Activated naive CD8-positive, alpha-beta T cell treated with anti-CD3 and anti-CD28 coated beads for 36 hours (primary cell): Measurements from ENCODE around the gene SPRR3. TPM values are rescaled to one million over a fixed set of nuclear protein-coding genes. Genes with fewer than 3 reads are reported as not detected.

Experiments used
- DNase-seq: peaks from one replicate; pipeline ENCODE4 v3.0.0; 2021
- H3K27ac Mint-ChIP-seq: one replicate; pipeline ENCODE4 v1.8.0; 2022; ENCODE audit warnings: mild to moderate bottlenecking, moderate library complexity, mixed read lengths
- H3K27me3 Mint-ChIP-seq: one replicate; pipeline ENCODE4 v1.8.0; 2022; ENCODE audit warnings: mild to moderate bottlenecking, mixed read lengths
- H3K36me3 Mint-ChIP-seq: one replicate; pipeline ENCODE4 v1.8.0; 2021; ENCODE audit warnings: mild to moderate bottlenecking, mixed read lengths
- H3K4me1 Mint-ChIP-seq: one replicate; pipeline ENCODE4 v1.8.0; 2021; ENCODE audit warnings: mixed read lengths
- H3K4me3 Mint-ChIP-seq: one replicate; pipeline ENCODE4 v1.8.0; 2022; ENCODE audit warnings: mild to moderate bottlenecking, moderate library complexity, mixed read lengths
- H3K9me3 Mint-ChIP-seq: one replicate; pipeline ENCODE4 v1.8.0; 2022; ENCODE audit warnings: mixed read lengths
- total RNA-seq, 2 experiments: library from RNA; stranded (reverse); gene quantifications; one replicate each; pipeline ENCODE4 v1.2.3, GENCODE V29; 2021

The SPRR3 gene
- not detected for total RNA-seq

DNA sequence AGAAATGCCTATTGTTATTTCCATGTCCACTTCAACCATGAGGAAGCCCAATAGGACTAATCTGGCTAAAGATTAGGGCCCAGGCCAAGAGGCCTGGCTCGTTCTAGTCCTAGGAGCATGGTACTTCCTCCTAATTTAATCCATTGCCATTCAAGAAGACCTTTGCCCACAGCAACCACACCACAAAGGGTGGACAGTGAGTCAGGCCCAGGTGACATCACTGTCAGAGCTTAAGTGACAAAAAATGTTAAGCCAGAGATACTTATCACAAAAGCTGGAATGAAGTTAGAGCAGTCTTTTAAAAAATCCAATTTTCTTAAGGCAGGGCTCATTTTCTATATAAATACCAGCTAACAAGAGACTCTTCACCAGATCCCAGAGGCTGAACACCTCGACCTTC lies at the start of gene SPRR3:
Gene SPRR3, plus strand, starts transcription at position 368 of the 400 bp plus-strand sequence. CDS start 1,272 bp downstream, outside the sequence.
- no peak for DNase-seq
- H3K9me3 Mint-ChIP-seq = peaks cover 1% of the 10 kb centered on the region
- no peaks in the 10 kb centered on the region for H3K36me3 Mint-ChIP-seq
- H3K27me3 Mint-ChIP-seq = peaks cover 33% of the 10 kb centered on the region
- no peak within 1 kb of the TSS for H3K27ac Mint-ChIP-seq
- H3K4me1 Mint-ChIP-seq = no peaks in the 10 kb centered on the region
- no peak within 1 kb of the TSS for H3K4me3 Mint-ChIP-seq

DNA sequence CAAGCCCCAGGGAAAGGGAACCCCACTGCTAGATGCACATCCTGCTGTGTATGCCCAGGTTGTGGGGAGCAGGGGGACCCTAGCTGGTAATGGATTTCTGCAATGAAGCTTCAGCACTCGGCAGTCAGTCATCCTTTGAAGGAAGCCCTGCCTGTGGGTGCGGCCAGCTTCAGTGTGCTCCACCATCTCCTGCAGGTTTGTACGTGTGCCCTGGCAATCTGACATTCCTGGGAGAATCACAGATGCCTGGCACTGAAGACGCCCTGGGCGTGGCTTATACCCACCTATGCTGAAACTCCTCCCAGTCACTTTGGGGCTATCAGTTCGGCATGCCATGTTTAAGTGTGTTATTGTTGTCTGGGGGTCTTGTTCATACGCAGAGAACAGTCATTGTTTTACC lies 47.8 kb upstream of the SPRR3 start:
- DNase-seq = no peak
- Mint-ChIP-seq H3K27me3 (peaks cover 6% of the 10 kb centered on the region), H3K9me3 (no peaks in the 10 kb centered on the region), H3K36me3 (no peaks in the 10 kb centered on the region), H3K27ac (no peak overlapping the region), H3K4me1 (no peaks in the 10 kb centered on the region), H3K4me3 (no peak overlapping the region)

DNA sequence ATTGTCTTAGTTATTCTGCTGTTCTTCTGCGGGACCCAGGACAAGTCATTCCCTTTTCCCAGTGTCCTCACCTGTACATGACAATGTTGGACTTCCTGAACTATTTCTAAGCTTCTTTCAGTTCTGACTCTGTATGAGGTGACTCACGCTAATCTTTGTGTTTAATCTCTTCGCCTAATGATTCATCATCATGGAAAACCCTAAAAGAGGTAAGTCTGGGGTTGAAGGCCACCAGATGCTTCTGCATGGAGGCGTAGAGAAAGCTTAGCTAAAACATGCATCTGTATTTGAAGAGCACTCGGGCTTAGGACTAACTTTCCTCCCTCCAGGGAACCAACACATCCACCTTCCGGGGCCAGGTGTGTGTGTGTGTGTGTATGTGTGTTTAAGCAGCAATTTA lies 47.1 kb upstream of the SPRR3 start:
- no peak overlapping the region for H3K4me3 Mint-ChIP-seq
- H3K27ac Mint-ChIP-seq = no peak overlapping the region
- H3K4me1 Mint-ChIP-seq = no peaks in the 10 kb centered on the region
- H3K27me3 Mint-ChIP-seq = peaks cover 3% of the 10 kb centered on the region
- no peaks in the 10 kb centered on the region for H3K9me3 Mint-ChIP-seq
- no peaks in the 10 kb centered on the region for H3K36me3 Mint-ChIP-seq
- no peak for DNase-seq

- no peak for DNase-seq
Measured at GRCh38 chr1:152957561-152957960, 44.0 kb upstream of the SPRR3 start.

GRCh38 chr1:152959273-152959672 lies 42.3 kb upstream of the SPRR3 start:
- DNase-seq = no peak
- H3K36me3 Mint-ChIP-seq = no peaks in the 10 kb centered on the region
- no peaks in the 10 kb centered on the region for H3K9me3 Mint-ChIP-seq

More at GRCh38 chr1:152957561-152957960, 44.0 kb upstream of the SPRR3 start:
- Mint-ChIP-seq H3K4me3 (no peak overlapping the region), H3K36me3 (no peaks in the 10 kb centered on the region), H3K4me1 (peaks cover 2% of the 10 kb centered on the region), H3K9me3 (no peaks in the 10 kb centered on the region), H3K27ac (no peak overlapping the region), H3K27me3 (peaks cover 3% of the 10 kb centered on the region)

GRCh38 chr1:152959801-152960451 lies 41.6 kb upstream of the SPRR3 start:
- Mint-ChIP-seq H3K9me3 (no peaks in the 10 kb centered on the region), H3K36me3 (no peaks in the 10 kb centered on the region), H3K4me1 (peaks cover 2% of the 10 kb centered on the region), H3K27me3 (peaks cover 3% of the 10 kb centered on the region), H3K27ac (no peak overlapping the region), H3K4me3 (no peak overlapping the region)
- no peak for DNase-seq

More at GRCh38 chr1:152959273-152959672, 42.3 kb upstream of the SPRR3 start:
- Mint-ChIP-seq H3K4me3 (no peak overlapping the region), H3K27me3 (peaks cover 3% of the 10 kb centered on the region), H3K27ac (no peak overlapping the region), H3K4me1 (peaks cover 2% of the 10 kb centered on the region)

DNA sequence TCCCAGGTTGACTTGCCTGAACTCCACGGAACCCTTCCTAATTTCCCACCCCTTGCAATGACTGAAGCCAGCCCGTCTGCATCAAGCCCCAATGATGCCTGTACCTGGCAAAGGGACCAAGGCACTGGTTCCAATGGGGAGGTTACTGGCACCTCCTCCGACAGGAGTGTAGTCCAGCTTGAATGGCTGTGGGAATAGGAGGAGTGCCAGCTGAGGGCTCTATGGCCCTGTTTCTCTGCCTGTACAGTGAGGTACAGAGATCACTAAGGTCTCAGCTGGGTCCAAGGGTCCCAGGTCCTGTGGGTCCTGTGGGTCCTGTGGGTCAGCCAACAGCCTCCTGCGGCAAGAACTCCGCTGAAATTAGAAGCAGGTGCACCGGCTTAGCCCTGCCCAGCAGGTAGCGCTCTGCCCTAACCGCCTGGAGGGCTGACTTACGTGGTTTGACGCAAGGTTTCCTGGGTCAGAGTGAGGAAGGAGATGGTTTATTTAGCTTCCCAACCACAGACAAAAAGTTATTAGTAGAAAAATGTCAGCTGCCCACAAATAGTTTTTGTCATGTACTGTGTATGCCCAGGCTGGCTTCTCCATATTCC lies 41.0 kb upstream of the SPRR3 start:
- Mint-ChIP-seq H3K36me3 (no peaks in the 10 kb centered on the region), H3K27ac (no peak overlapping the region)
- no peak for DNase-seq

DNA sequence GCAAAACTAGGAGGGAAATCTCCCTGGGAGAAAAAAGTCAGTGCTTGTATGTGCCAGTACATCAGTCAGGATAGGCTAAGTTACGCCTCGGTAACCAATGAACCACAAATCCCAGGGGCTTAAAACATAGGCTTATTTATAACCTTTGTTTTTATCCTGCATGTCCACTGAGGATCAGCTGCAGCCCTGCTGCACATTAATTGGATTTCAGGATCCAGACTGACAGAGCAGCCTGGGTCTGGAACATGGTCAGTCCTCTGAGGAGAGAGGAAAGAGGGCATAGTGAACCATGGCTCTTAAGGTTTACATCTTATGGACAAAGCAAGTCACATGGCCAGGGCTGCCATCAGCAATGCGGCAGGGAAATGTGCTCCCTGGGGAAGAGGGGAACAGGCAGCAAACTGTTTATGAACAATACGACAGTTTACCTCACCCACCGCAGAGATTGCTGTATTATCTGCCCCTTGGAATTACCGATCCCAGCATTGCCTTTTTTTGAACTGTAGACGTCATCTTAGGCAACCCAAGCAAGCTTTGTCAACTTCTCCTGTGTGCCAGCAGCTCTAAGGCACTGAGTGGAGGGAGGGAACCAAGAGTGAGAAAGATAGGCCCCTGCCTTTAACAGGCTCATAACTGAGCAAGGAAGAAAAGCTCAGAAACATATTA lies 40.2 kb upstream of the SPRR3 start:
- DNase-seq = no peak
- H3K9me3 Mint-ChIP-seq = no peaks in the 10 kb centered on the region
- H3K27me3 Mint-ChIP-seq = peaks cover 3% of the 10 kb centered on the region
- no peak overlapping the region for H3K27ac Mint-ChIP-seq
- H3K36me3 Mint-ChIP-seq = no peaks in the 10 kb centered on the region
- no peak overlapping the region for H3K4me3 Mint-ChIP-seq
- peaks cover 2% of the 10 kb centered on the region for H3K4me1 Mint-ChIP-seq

More for the DNA sequence above, 41.0 kb upstream of the SPRR3 start:
- Mint-ChIP-seq H3K4me1 (peaks cover 2% of the 10 kb centered on the region), H3K4me3 (no peak overlapping the region), H3K27me3 (peaks cover 3% of the 10 kb centered on the region), H3K9me3 (no peaks in the 10 kb centered on the region)

- H3K9me3 Mint-ChIP-seq = no peaks in the 10 kb centered on the region
- H3K4me1 Mint-ChIP-seq = peaks cover 2% of the 10 kb centered on the region
- H3K36me3 Mint-ChIP-seq = no peaks in the 10 kb centered on the region
- peaks cover 3% of the 10 kb centered on the region for H3K27me3 Mint-ChIP-seq
- H3K4me3 Mint-ChIP-seq = no peak overlapping the region
- no peak overlapping the region for H3K27ac Mint-ChIP-seq
- DNase-seq = no peak
Measured at GRCh38 chr1:152962876-152963415, 38.6 kb upstream of the SPRR3 start.

DNA sequence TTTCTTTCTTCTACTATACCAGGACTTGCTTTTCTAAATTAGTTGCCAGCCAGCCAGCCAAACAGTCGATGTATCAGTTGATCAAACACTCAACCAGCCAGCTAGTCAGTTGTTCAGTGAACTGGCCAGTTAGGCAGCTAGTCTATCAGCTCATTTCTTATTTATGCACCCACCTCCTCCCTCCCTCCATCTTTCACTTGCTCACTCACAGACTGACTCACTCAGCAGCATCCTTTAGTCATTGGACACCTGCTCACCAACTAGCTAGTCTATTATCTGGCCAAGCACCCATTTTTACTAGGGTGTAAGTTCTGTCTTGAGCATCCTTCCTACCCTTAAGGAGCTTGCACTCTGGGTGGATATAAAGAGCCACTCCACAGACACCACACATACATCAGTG lies 37.0 kb upstream of the SPRR3 start:
- no peaks in the 10 kb centered on the region for H3K9me3 Mint-ChIP-seq
- no peak overlapping the region for H3K4me3 Mint-ChIP-seq
- no peaks in the 10 kb centered on the region for H3K27me3 Mint-ChIP-seq
- H3K36me3 Mint-ChIP-seq = no peaks in the 10 kb centered on the region
- no peak overlapping the region for H3K27ac Mint-ChIP-seq
- H3K4me1 Mint-ChIP-seq = peaks cover 2% of the 10 kb centered on the region
- no peak for DNase-seq

DNA sequence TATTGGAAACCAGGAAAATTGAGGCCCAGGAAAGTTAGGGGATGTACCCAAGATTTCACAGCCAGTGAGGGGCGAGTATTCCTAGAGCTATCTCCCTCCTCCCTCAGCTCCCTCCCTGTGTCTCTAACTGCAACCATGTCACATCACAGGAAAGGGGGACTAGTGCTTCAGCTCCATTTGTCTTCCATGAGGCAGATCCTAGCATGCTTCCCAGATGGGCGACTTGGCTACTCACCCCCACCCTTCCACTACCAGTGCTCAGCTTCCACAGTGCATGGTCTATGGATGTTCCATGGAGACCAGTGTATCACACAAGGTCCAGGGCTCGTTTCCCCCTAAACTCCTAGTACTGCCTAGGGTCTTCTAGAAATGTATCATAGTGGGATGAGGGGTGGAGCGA lies 35.7 kb upstream of the SPRR3 start:
- DNase-seq = no peak
- Mint-ChIP-seq H3K27ac (no peak overlapping the region), H3K4me3 (no peak overlapping the region), H3K27me3 (no peaks in the 10 kb centered on the region), H3K36me3 (no peaks in the 10 kb centered on the region), H3K9me3 (no peaks in the 10 kb centered on the region), H3K4me1 (peaks cover 1% of the 10 kb centered on the region)

DNA sequence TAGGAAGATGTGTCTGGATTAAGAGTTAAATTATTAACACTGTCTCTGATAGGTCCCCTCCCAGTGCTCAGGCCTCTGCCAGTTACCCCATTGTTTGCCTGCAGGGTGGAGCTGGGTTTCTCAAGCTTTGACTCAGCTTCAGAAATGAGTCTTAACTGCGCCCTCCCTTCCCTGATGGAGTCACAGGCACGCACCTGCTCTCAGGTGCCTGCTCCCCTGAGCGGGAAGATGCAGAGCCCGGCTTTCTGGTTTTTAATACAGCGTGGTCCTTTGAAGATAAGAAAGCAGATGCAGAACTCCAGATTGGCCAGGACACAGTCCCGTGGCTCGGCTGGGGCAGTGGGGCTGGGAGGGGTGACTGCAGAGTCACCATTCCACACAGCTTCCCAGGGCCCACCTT lies 34.3 kb upstream of the SPRR3 start:
- Mint-ChIP-seq H3K4me1 (no peaks in the 10 kb centered on the region), H3K36me3 (no peaks in the 10 kb centered on the region), H3K4me3 (no peak overlapping the region), H3K9me3 (no peaks in the 10 kb centered on the region), H3K27ac (no peak overlapping the region), H3K27me3 (no peaks in the 10 kb centered on the region)
- no peak for DNase-seq

DNA sequence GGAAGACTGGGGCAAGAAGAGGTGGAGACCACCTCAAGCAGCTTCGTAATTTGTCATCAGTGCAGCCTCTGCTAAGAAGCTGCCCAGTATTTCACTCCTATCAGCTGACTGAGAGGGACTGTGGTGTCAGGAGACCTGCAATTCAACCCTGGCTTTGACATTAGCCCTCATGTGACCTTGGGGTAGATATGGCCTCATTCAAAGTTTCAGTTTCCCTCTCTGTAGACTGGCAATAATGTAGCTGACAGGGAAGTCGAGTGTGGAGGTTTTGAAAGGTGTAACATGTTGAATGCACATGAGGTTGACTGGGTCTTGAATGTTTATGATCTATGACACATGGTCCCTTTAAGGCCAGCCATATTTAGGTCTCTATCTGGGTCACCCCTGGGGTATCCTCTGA lies 33.3 kb upstream of the SPRR3 start:
- Mint-ChIP-seq H3K27ac (no peak overlapping the region), H3K27me3 (peaks cover 9% of the 10 kb centered on the region), H3K4me3 (no peak overlapping the region), H3K4me1 (no peaks in the 10 kb centered on the region), H3K36me3 (no peaks in the 10 kb centered on the region), H3K9me3 (no peaks in the 10 kb centered on the region)
- no peak for DNase-seq

DNA sequence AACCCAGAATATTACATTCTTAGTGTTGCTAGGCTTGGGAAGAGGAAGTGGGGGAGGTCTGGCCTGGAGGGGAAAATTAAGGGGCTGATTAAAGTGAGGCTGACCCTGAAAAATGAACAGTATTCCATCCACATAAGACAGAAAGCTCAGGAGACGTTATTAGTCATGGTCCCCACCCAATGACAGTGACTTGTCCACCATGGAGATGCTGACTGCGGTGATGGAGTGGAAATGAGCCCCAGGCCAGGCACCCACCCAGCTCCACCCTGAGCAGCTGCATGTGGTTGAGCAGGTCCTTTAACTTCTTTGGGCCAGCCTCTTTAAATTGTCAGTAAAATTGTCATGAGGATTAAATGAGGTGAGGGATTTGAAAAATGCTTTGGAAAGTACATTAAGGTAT lies 32.5 kb upstream of the SPRR3 start:
- H3K36me3 Mint-ChIP-seq = no peaks in the 10 kb centered on the region
- peaks cover 15% of the 10 kb centered on the region for H3K27me3 Mint-ChIP-seq
- H3K9me3 Mint-ChIP-seq = no peaks in the 10 kb centered on the region
- no peaks in the 10 kb centered on the region for H3K4me1 Mint-ChIP-seq
- H3K4me3 Mint-ChIP-seq = peak overlapping the region; percentile 7
- DNase-seq = no peak
- no peak overlapping the region for H3K27ac Mint-ChIP-seq

DNA sequence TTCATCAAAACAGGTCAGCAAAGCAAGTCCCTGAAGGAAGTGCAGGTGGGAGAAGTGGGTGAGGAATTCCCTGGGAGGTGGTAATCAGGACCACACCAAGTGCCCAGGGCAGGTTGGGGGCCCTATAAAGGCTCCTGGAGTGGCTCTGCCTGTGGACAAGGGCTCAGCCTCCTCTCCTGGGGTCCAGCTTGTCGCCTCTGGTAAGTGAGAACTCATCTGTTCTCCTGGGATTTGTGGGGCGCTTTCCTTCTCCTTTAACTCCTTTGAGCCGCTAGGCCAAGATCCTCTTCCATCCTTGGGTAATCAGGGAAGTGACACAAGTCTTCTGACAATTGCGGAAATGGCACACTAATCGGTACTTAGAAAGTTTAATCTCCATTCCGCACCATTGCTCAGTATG lies 31.1 kb upstream of the SPRR3 start, which contains the start of gene SPRR4:
Gene SPRR4, plus strand, starts transcription at position 154 of the 400 bp plus-strand sequence. CDS start 1,243 bp downstream, outside the sequence.
- Mint-ChIP-seq H3K36me3 (no peaks in the 10 kb centered on the region), H3K27me3 (peaks cover 15% of the 10 kb centered on the region), H3K9me3 (no peaks in the 10 kb centered on the region), H3K4me3 (no peak within 1 kb of the TSS), H3K4me1 (no peaks in the 10 kb centered on the region), H3K27ac (no peak within 1 kb of the TSS)
- no peak for DNase-seq
